ENCODE data around the gene FRMPD2.

DNA sequence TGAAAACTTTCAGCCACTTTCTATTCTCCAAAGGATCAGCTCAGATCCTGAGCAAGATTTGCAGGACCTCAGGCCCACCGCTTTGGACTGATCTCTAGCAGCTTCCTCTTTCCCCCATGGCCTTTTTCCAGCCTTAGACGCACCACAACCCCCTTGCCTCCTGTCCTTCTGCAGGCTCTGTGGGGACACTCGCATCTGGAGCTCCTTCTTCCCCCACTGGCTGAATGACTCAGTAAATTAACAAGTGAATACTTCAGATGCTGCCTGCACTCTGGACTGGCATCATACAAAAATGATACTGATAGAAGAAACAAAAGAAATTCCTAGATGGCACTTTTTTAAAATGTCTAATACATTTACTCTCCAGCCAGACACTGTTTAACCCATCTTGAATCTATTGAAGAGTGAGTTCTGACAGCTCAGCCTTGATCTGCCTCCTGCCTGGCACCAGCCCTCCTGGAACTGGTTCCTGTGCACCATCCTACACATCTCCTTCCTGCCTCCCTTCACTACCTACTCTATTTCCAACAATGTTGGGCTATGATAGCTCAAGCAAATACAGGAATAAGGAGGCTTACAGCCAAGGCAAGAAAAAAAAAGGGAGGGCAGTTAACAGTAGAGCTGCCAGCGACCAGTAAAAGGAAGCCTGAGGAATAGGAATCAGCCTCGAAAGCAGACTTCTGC is 3.3 kb downstream of the FRMPD2 start:
- TF ChIP-seq POLR2A (IDR thresholded peaks at IDR 0.05; ENCODE audit: low read depth, low read length) (no peak), JUN (IDR thresholded peaks at IDR 0.05; ENCODE audit: borderline replicate concordance, insufficient read depth, insufficient read length, low read depth) (no peak)
- TF ChIP-seq, protein P1, sequence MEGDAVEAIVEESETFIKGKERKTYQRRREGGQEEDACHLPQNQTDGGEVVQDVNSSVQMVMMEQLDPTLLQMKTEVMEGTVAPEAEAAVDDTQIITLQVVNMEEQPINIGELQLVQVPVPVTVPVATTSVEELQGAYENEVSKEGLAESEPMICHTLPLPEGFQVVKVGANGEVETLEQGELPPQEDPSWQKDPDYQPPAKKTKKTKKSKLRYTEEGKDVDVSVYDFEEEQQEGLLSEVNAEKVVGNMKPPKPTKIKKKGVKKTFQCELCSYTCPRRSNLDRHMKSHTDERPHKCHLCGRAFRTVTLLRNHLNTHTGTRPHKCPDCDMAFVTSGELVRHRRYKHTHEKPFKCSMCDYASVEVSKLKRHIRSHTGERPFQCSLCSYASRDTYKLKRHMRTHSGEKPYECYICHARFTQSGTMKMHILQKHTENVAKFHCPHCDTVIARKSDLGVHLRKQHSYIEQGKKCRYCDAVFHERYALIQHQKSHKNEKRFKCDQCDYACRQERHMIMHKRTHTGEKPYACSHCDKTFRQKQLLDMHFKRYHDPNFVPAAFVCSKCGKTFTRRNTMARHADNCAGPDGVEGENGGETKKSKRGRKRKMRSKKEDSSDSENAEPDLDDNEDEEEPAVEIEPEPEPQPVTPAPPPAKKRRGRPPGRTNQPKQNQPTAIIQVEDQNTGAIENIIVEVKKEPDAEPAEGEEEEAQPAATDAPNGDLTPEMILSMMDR (IDR thresholded peaks at IDR 0.05; ENCODE audit: extremely low read depth in 1 of 2, insufficient read depth in 1 of 2, low read depth in 1 of 2, low read length in 2 of 2) = no peak
- TF ChIP-seq, protein P2, sequence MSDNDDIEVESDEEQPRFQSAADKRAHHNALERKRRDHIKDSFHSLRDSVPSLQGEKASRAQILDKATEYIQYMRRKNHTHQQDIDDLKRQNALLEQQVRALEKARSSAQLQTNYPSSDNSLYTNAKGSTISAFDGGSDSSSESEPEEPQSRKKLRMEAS (IDR thresholded peaks at IDR 0.05; ENCODE audit: insufficient read depth, insufficient read length) = no peak

Data from endothelial cell of umbilical vein (primary cell).